SK-N-MC (cell line): ENCODE measurements around the gene TYROBP.
"Not testable (repeated sequence)": the region's sequence is repeated elsewhere in the genome, so short reads cannot be mapped to it uniquely, and the experiment has no call there.

Experiments
- DNase-seq: peaks from one replicate; pipeline ENCODE4 v3.0.0-alpha.2; 2011; ENCODE audit warnings: low read depth, low spot score
- H3K27ac ChIP-seq: fragments of 200-600 bp; sonication (generic); 2 replicates; pipeline ENCODE4 v1.5.1; 2016; ENCODE audit warnings: mixed run types
- H3K36me3 ChIP-seq: fragments of 200-600 bp; sonication (generic); 2 replicates; pipeline ENCODE4 v1.6.1; 2017; ENCODE audit warnings: antibody characterized with exemption, low read length, mixed read lengths; ENCODE audit not compliant: insufficient read depth
- H3K4me3 ChIP-seq: fragments of 200-600 bp; sonication (generic); 2 replicates; pipeline ENCODE4 v1.5.1; 2016
- H3K9ac ChIP-seq: fragments of 200-600 bp; sonication (generic); 2 replicates; pipeline ENCODE4 v1.8.0; 2017; ENCODE audit warnings: mixed run types, mixed read lengths; ENCODE audit not compliant: insufficient read length
- H3K9me3 ChIP-seq: fragments of 200-600 bp; sonication (generic); 2 replicates; pipeline ENCODE4 v1.6.1; 2017; ENCODE audit warnings: low read depth, mild to moderate bottlenecking, antibody characterized with exemption, low read length, moderate library complexity, mixed read lengths
- EZH2 ChIP-seq: fragments of 200-600 bp; sonication (generic); IDR thresholded peaks from one replicate; pipeline ENCODE4 v1.6.1; 2017; ENCODE audit warnings: antibody characterized with exemption
- FOXP2 ChIP-seq: optimal IDR thresholded peaks from 2 replicates; pipeline ENCODE3; 2011; ENCODE audit warnings: mild to moderate bottlenecking, moderate library complexity; ENCODE audit not compliant: insufficient read depth; ENCODE audit errors: extremely low read length, control extremely low read depth
- POLR2AphosphoS5 ChIP-seq: IDR thresholded peaks from 2 replicates; pipeline ENCODE4 v1.6.1; 2012; ENCODE audit warnings: mild to moderate bottlenecking, low read depth, low read length, borderline replicate concordance

TYROBP gene

GRCh38 chr19:35908010-35908441, at the start of gene TYROBP:
Gene TYROBP, minus strand, starts transcription at chr19:35908295. Its CDS starts 67 bp downstream, at chr19:35908228.
- Histone ChIP-seq H3K36me3 (no peaks in the 10 kb centered on the region), H3K4me3 (no peak within 1 kb of the TSS), H3K9me3 (no peaks in the 10 kb centered on the region), H3K27ac (no peak within 1 kb of the TSS), H3K9ac (no peak within 1 kb of the TSS)
- TF ChIP-seq POLR2AphosphoS5: no peak
- no peak for TF ChIP-seq EZH2
- no peak for TF ChIP-seq FOXP2
- no peak for DNase-seq

- H3K4me3 ChIP-seq, DNase-seq, H3K27ac ChIP-seq, H3K9ac ChIP-seq, H3K9me3 ChIP-seq, H3K36me3 ChIP-seq: not testable (repeated sequence)
These were observed 49.3 kb upstream of the TYROBP start for GRCh38 chr19:35957411-35957810.

GRCh38 chr19:35955881-35956634, 48.0 kb upstream of the TYROBP start:
- no peak for TF ChIP-seq EZH2
- no peak for TF ChIP-seq POLR2AphosphoS5
- TF ChIP-seq FOXP2: no peak
- Histone ChIP-seq H3K9ac (no peak overlapping the region), H3K27ac (no peak overlapping the region), H3K4me3 (no peak overlapping the region), H3K9me3 (no peaks in the 10 kb centered on the region), H3K36me3 (no peaks in the 10 kb centered on the region)
- DNase-seq: no peak

GRCh38 chr19:35949131-35949530, 41.0 kb upstream of the TYROBP start:
- TF ChIP-seq EZH2 (no peak), POLR2AphosphoS5 (no peak)
- H3K36me3 ChIP-seq: no peaks in the 10 kb centered on the region

GRCh38 chr19:35946203-35946602, 38.1 kb upstream of the TYROBP start:
- Histone ChIP-seq H3K4me3 (no peak overlapping the region), H3K36me3 (no peaks in the 10 kb centered on the region), H3K27ac (no peak overlapping the region), H3K9ac (no peak overlapping the region), H3K9me3 (no peaks in the 10 kb centered on the region)
- no peak for DNase-seq
- TF ChIP-seq EZH2 (no peak), FOXP2 (no peak), POLR2AphosphoS5 (no peak)

More at GRCh38 chr19:35949131-35949530, 41.0 kb upstream of the TYROBP start:
- no peak overlapping the region for H3K4me3 ChIP-seq
- H3K27ac ChIP-seq: no peak overlapping the region
- DNase-seq: no peak
- H3K9me3 ChIP-seq: no peaks in the 10 kb centered on the region
- no peak overlapping the region for H3K9ac ChIP-seq

GRCh38 chr19:35945121-35945790, 37.2 kb upstream of the TYROBP start:
- Histone ChIP-seq H3K9ac (no peak overlapping the region), H3K9me3 (no peaks in the 10 kb centered on the region), H3K4me3 (no peak overlapping the region), H3K36me3 (no peaks in the 10 kb centered on the region), H3K27ac (no peak overlapping the region)
- no peak for TF ChIP-seq POLR2AphosphoS5
- DNase-seq: no peak

- TF ChIP-seq POLR2AphosphoS5: no peak
- no peak for TF ChIP-seq EZH2
- TF ChIP-seq FOXP2: no peak
- H3K9me3 ChIP-seq: no peaks in the 10 kb centered on the region
- H3K9ac ChIP-seq: no peak overlapping the region
- no peak overlapping the region for H3K27ac ChIP-seq
- H3K36me3 ChIP-seq: no peaks in the 10 kb centered on the region
- no peak overlapping the region for H3K4me3 ChIP-seq
- no peak for DNase-seq
These were observed 36.5 kb upstream of the TYROBP start for GRCh38 chr19:35944556-35944955.

GRCh38 chr19:35943321-35944301, 35.5 kb upstream of the TYROBP start:
- no peak overlapping the region for H3K4me3 ChIP-seq
- no peaks in the 10 kb centered on the region for H3K9me3 ChIP-seq
- H3K27ac ChIP-seq: no peak overlapping the region
- no peak for TF ChIP-seq POLR2AphosphoS5
- TF ChIP-seq EZH2: no peak
- TF ChIP-seq FOXP2: no peak
- H3K36me3 ChIP-seq: no peaks in the 10 kb centered on the region
- no peak overlapping the region for H3K9ac ChIP-seq
- no peak for DNase-seq
